ENCODE measurements around the gene ROR1. TPM values are rescaled to one million over a fixed set of nuclear protein-coding genes. Genes with fewer than 3 reads are reported as not detected.

Gene ROR1
- total RNA-seq, 1 experiment from 2014 or later: 56.3 TPM

GRCh38 chr1:63947904-63948303, 174.1 kb downstream of the ROR1 start (continued):
- TF ChIP-seq RELA (CRISPR knock-in tag; IDR thresholded peaks at IDR 0.05; ENCODE audit: borderline replicate concordance): no peak

GRCh38 chr1:63950023-63950422, 176.2 kb downstream of the ROR1 start:
- Mint-ChIP-seq H3K9me3 (peaks cover 34% of the 10 kb centered on the region), H3K4me3 (no peak overlapping the region), H3K27me3 (ENCODE audit: low read depth) (no peaks in the 10 kb centered on the region; the same call in 1 of the 2 replicates), H3K27ac (0 out of 2 replicates have a peak overlapping the region, but pooled peaks have one; percentile 29), H3K36me3 (peaks cover 32% of the 10 kb centered on the region), H3K4me1 (peaks cover 32% of the 10 kb centered on the region)
- DNase-seq (ENCODE audit: low spot score) (no peak), ATAC-seq (no peak)
- ChIA-PET CTCF (no interaction called here), POLR2A (no interaction called here)
- TF ChIP-seq E2F5 (CRISPR knock-in tag; IDR thresholded peaks at IDR 0.05) (no peak), ARID4B (CRISPR knock-in tag; IDR thresholded peaks at IDR 0.05; ENCODE audit: borderline replicate concordance) (no peak)

GRCh38 chr1:63951059-63951946, 177.5 kb downstream of the ROR1 start:
- Mint-ChIP-seq H3K27me3 (ENCODE audit: low read depth) (no peaks in the 10 kb centered on the region; the same call in 1 of the 2 replicates), H3K4me1 (peaks cover 27% of the 10 kb centered on the region), H3K27ac (no peak overlapping the region), H3K4me3 (no peak overlapping the region), H3K9me3 (peaks cover 34% of the 10 kb centered on the region), H3K36me3 (peaks cover 32% of the 10 kb centered on the region)
- POLR2A ChIA-PET: no interaction called here
- CTCF ChIA-PET: interaction anchor here (0.9 to 2.0 kb wide), 3 partner anchors 15 to 259 kb away, joined by 3 to 4 read pairs (median 3); no protein-coding TSS in a partner anchor
- no peak for DNase-seq (ENCODE audit: low spot score)
- ATAC-seq: peak; percentile 40
- no peak for TF ChIP-seq ZBTB43 (CRISPR knock-in tag; IDR thresholded peaks at IDR 0.05)
- no peak for TF ChIP-seq TCF7 (CRISPR knock-in tag; IDR thresholded peaks at IDR 0.05; ENCODE audit: low read depth)
- no peak for TF ChIP-seq TEAD1 (CRISPR knock-in tag; IDR thresholded peaks at IDR 0.05)
- TF ChIP-seq TEAD4 (CRISPR knock-in tag; IDR thresholded peaks at IDR 0.05): no peak
- no peak for TF ChIP-seq GABPB1 (CRISPR knock-in tag; IDR thresholded peaks at IDR 0.05)
- no peak for TF ChIP-seq MAX (CRISPR knock-in tag; IDR thresholded peaks at IDR 0.05)
- TF ChIP-seq SP1 (CRISPR knock-in tag; conservative IDR thresholded peaks at IDR 0.05): no peak
- TF ChIP-seq ZNF512 (CRISPR knock-in tag; IDR thresholded peaks at IDR 0.05; ENCODE audit: borderline replicate concordance): no peak
- no peak for TF ChIP-seq ZNF263 (CRISPR knock-in tag; IDR thresholded peaks at IDR 0.05; ENCODE audit: low read depth)
- TF ChIP-seq E2F5 (CRISPR knock-in tag; IDR thresholded peaks at IDR 0.05): no peak
- TF ChIP-seq OVOL2 (CRISPR knock-in tag; IDR thresholded peaks at IDR 0.05; ENCODE audit: borderline replicate concordance): no peak
- TF ChIP-seq NR2C2 (CRISPR knock-in tag; IDR thresholded peaks at IDR 0.05): no peak
- TF ChIP-seq ARID4B (CRISPR knock-in tag; IDR thresholded peaks at IDR 0.05; ENCODE audit: borderline replicate concordance): no peak
- TF ChIP-seq RELA (CRISPR knock-in tag; IDR thresholded peaks at IDR 0.05; ENCODE audit: borderline replicate concordance): no peak
